ENCODE measurements around the gene TAF3.
A peak's percentile ranks its signal among the peaks of the same experiment; 100 is the strongest.

TAF3 gene

DNA sequence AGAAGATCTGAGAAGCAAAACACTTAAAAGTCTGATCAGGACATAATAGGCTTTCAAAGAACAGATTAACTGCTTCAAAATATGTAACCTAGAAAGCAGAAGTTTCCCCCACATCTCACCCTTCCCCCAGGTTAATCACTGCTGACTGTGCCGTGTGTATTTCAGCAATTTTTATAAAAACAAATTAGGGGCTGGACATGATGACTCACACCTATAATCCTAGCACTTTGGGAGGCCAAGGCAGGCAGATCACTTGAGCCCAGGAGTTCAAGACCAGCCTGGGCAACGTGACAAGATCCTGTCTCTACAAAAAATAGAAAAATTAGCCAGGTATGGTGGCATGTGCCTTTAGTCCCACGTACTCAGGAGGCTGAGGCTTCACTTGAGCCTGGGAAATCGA, 168.5 kb downstream of the TAF3 start (continued):
- TF ChIP-seq, protein P1, sequence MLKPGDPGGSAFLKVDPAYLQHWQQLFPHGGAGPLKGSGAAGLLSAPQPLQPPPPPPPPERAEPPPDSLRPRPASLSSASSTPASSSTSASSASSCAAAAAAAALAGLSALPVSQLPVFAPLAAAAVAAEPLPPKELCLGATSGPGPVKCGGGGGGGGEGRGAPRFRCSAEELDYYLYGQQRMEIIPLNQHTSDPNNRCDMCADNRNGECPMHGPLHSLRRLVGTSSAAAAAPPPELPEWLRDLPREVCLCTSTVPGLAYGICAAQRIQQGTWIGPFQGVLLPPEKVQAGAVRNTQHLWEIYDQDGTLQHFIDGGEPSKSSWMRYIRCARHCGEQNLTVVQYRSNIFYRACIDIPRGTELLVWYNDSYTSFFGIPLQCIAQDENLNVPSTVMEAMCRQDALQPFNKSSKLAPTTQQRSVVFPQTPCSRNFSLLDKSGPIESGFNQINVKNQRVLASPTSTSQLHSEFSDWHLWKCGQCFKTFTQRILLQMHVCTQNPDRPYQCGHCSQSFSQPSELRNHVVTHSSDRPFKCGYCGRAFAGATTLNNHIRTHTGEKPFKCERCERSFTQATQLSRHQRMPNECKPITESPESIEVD (tag by site-specific recombination; IDR thresholded peaks at IDR 0.05) = peak; percentile 53; the same call in 1 of the 2 replicates
- TF ChIP-seq, protein P2, sequence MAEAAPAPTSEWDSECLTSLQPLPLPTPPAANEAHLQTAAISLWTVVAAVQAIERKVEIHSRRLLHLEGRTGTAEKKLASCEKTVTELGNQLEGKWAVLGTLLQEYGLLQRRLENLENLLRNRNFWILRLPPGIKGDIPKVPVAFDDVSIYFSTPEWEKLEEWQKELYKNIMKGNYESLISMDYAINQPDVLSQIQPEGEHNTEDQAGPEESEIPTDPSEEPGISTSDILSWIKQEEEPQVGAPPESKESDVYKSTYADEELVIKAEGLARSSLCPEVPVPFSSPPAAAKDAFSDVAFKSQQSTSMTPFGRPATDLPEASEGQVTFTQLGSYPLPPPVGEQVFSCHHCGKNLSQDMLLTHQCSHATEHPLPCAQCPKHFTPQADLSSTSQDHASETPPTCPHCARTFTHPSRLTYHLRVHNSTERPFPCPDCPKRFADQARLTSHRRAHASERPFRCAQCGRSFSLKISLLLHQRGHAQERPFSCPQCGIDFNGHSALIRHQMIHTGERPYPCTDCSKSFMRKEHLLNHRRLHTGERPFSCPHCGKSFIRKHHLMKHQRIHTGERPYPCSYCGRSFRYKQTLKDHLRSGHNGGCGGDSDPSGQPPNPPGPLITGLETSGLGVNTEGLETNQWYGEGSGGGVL (tag by site-specific recombination; IDR thresholded peaks at IDR 0.05) = peak; percentile 78
- TF ChIP-seq GFI1B (tag by site-specific recombination; IDR thresholded peaks at IDR 0.05) (no peak), GLI2 (tag by site-specific recombination; IDR thresholded peaks at IDR 0.05; ENCODE audit: borderline replicate concordance, low read depth) (no peak), ZNF37A (tag by site-specific recombination; IDR thresholded peaks at IDR 0.05) (no peak), PRDM1 (tag by site-specific recombination; IDR thresholded peaks at IDR 0.05) (no peak)

DNA sequence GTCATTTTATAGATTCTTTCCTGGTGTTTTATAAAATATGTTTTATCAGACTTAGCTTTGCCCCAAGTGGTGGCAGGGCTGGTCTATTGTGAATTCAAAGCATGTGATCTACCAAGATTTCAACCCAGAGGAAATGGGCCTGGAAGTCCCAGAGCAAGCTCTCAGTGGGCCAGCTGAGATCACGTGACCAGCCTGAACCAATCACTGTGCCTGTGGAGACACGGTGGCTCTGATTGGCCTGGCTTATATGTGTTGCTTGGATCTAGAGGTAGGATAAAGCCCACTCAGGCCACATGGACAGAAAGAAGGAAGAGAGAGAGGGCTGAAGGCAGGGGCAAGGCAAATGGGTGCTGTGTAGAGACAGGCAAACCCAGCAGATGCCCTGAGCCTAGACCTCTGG, 170.7 kb downstream of the TAF3 start:
- H3K9me3 ChIP-seq (ENCODE audit: control insufficient read depth, insufficient read depth, low read depth, low read length) = no peaks in the 10 kb centered on the region
- H3K4me3 ChIP-seq (ENCODE audit: low read depth, low read length) = no peak overlapping the region
- H3K27ac ChIP-seq (ENCODE audit: extremely low read depth, low read depth, low read length) = no peak overlapping the region
- no peaks in the 10 kb centered on the region for H3K36me3 ChIP-seq (ENCODE audit: control insufficient read depth in 2 of 2, insufficient read depth in 1 of 2, low read length in 2 of 2)
- 0 out of 2 replicates have a peak, but pooled peaks cover 3% of the 10 kb centered on the region for H3K4me1 ChIP-seq (ENCODE audit: control insufficient read depth, insufficient read depth, low read length)
- ChIA-PET CTCF (interaction anchor here (0.6 kb wide), 1 partner anchor 1313 kb away, joined by 4 read pairs; no protein-coding TSS in a partner anchor), POLR2A (no interaction called here)
- no peak for TF ChIP-seq ZNF423 (tag by site-specific recombination; IDR thresholded peaks at IDR 0.05)
- TF ChIP-seq ZFP37 (tag by site-specific recombination; IDR thresholded peaks at IDR 0.05) = no peak
- no peak for TF ChIP-seq SCRT2 (tag by site-specific recombination; IDR thresholded peaks at IDR 0.05)
- no peak for TF ChIP-seq ZBTB1 (tag by site-specific recombination; IDR thresholded peaks at IDR 0.05)
- TF ChIP-seq ZNF266 (tag by site-specific recombination; IDR thresholded peaks at IDR 0.05; ENCODE audit: low read depth) = no peak

DNA sequence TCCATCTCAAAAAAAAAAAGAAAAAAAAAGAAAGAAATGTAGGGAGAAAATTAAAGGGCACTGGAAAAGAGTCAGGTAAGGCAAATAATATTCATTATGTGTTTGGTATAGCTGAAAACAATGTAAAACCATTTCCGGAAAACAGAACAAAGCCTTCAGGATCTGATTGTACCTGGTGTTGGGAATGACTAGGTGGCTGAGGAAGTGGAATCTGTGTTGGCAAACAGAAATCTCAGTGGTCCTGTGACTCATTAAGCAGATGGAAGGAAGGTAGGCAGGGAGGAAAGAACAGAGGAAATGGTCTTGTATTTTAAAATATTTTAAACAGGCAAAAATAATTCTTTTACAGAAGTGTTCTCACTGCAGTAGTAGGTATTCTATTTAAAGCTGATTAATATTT, 180.5 kb downstream of the TAF3 start:
- no peak overlapping the region for H3K4me3 ChIP-seq (ENCODE audit: low read depth, low read length)
- no peaks in the 10 kb centered on the region for H3K4me1 ChIP-seq (ENCODE audit: control insufficient read depth, insufficient read depth, low read length)
- no peaks in the 10 kb centered on the region for H3K36me3 ChIP-seq (ENCODE audit: control insufficient read depth in 2 of 2, insufficient read depth in 1 of 2, low read length in 2 of 2)
- POLR2A ChIA-PET = no interaction called here
- H3K9me3 ChIP-seq (ENCODE audit: control insufficient read depth, insufficient read depth, low read depth, low read length) = no peaks in the 10 kb centered on the region
- no peak overlapping the region for H3K27ac ChIP-seq (ENCODE audit: extremely low read depth, low read depth, low read length)
- CTCF ChIA-PET = no interaction called here
- TF ChIP-seq FEZF1 (tag by site-specific recombination; IDR thresholded peaks at IDR 0.05) (no peak), ZNF610 (tag by site-specific recombination; IDR thresholded peaks at IDR 0.05; ENCODE audit: borderline replicate concordance) (no peak), ZNF785 (tag by site-specific recombination; IDR thresholded peaks at IDR 0.05) (no peak), ZFP69B (tag by site-specific recombination; IDR thresholded peaks at IDR 0.05) (no peak), ZNF184 (tag by site-specific recombination; IDR thresholded peaks at IDR 0.05) (no peak), ZNF596 (tag by site-specific recombination; IDR thresholded peaks at IDR 0.05) (no peak), GLIS2 (tag by site-specific recombination; IDR thresholded peaks at IDR 0.05) (no peak), RBAK (tag by site-specific recombination; IDR thresholded peaks at IDR 0.05) (no peak), ZNF626 (tag by site-specific recombination; IDR thresholded peaks at IDR 0.05) (no peak), ZNF707 (tag by site-specific recombination; IDR thresholded peaks at IDR 0.05) (no peak), EGR2 (tag by site-specific recombination; IDR thresholded peaks at IDR 0.05; ENCODE audit: low read depth) (no peak), KLF8 (tag by site-specific recombination; IDR thresholded peaks at IDR 0.05) (no peak), ZNF624 (tag by site-specific recombination; IDR thresholded peaks at IDR 0.05) (no peak), HOXA7 (CRISPR knock-in tag; IDR thresholded peaks at IDR 0.05; ENCODE audit: borderline replicate concordance) (no peak)
- TF ChIP-seq, protein P3, sequence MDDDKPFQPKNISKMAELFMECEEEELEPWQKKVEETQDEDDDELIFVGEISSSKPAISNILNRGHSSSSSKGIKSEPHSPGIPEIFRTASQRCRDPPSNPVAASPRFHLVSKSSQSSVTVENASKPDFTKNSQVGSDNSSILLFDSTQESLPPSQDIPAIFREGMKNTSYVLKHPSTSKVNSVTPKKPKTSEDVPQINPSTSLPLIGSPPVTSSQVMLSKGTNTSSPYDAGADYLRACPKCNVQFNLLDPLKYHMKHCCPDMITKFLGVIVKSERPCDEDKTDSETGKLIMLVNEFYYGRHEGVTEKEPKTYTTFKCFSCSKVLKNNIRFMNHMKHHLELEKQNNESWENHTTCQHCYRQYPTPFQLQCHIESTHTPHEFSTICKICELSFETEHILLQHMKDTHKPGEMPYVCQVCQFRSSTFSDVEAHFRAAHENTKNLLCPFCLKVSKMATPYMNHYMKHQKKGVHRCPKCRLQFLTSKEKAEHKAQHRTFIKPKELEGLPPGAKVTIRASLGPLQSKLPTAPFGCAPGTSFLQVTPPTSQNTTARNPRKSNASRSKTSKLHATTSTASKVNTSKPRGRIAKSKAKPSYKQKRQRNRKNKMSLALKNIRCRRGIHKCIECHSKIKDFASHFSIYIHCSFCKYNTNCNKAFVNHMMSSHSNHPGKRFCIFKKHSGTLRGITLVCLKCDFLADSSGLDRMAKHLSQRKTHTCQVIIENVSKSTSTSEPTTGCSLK (tag by site-specific recombination; IDR thresholded peaks at IDR 0.05) = no peak
- TF ChIP-seq, protein P4, sequence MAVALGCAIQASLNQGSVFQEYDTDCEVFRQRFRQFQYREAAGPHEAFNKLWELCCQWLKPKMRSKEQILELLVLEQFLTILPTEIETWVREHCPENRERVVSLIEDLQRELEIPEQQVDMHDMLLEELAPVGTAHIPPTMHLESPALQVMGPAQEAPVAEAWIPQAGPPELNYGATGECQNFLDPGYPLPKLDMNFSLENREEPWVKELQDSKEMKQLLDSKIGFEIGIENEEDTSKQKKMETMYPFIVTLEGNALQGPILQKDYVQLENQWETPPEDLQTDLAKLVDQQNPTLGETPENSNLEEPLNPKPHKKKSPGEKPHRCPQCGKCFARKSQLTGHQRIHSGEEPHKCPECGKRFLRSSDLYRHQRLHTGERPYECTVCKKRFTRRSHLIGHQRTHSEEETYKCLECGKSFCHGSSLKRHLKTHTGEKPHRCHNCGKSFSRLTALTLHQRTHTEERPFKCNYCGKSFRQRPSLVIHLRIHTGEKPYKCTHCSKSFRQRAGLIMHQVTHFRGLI (tag by site-specific recombination; IDR thresholded peaks at IDR 0.05) = no peak
- TF ChIP-seq, protein P5, sequence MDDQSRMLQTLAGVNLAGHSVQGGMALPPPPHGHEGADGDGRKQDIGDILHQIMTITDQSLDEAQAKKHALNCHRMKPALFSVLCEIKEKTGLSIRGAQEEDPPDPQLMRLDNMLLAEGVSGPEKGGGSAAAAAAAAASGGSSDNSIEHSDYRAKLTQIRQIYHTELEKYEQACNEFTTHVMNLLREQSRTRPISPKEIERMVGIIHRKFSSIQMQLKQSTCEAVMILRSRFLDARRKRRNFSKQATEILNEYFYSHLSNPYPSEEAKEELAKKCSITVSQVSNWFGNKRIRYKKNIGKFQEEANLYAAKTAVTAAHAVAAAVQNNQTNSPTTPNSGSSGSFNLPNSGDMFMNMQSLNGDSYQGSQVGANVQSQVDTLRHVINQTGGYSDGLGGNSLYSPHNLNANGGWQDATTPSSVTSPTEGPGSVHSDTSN (CRISPR knock-in tag; IDR thresholded peaks at IDR 0.05) = no peak

All from HEK293 (cell line).